ENCODE results near the gene DTNB.
A peak's percentile ranks its signal among the peaks of the same experiment; 100 is the strongest.

Gene DTNB

DNA sequence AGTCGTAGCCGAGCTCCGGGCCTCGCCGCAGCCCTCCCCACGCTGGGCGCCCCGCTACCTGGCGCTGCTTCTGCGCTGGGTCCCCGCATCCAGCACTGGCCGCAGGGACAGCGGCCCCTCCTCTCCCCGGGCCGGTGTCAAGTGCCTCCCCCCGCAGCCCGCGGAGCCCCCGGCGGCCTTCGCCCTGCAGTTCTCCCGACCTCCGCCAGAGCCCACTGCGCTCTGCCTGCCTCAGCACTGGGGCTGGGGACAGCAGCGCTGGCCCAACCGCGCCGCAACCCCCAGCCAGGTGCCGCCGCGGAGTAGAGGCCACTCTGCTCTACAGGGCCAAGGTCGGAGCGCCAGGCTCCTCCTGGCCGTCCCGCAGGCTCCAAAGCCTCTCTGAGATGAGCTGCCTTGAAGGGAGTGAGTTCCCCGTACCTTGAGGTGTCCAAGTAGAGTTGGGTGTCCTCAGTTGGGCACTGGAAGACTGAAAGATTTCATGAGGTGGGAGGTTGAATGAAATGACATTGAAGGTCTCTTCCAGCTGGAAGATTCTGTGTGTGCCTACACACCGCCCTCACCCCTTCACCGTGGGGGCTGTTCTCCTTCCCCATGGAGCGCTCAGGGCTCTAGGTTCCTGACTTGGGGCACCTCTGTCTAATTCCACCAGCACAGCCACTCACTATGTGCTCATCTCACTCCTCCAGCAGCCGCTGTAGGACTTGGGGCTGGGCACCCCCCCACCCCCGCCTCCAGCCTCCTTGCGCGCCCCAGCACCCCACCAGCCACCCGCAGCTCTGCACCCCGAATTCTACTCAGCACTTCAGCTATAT, 330.8 kb downstream of the DTNB start:
- peak; percentile 58 to 65 for DNase-seq (ENCODE audit: low read depth in 2 of 2)

DNA sequence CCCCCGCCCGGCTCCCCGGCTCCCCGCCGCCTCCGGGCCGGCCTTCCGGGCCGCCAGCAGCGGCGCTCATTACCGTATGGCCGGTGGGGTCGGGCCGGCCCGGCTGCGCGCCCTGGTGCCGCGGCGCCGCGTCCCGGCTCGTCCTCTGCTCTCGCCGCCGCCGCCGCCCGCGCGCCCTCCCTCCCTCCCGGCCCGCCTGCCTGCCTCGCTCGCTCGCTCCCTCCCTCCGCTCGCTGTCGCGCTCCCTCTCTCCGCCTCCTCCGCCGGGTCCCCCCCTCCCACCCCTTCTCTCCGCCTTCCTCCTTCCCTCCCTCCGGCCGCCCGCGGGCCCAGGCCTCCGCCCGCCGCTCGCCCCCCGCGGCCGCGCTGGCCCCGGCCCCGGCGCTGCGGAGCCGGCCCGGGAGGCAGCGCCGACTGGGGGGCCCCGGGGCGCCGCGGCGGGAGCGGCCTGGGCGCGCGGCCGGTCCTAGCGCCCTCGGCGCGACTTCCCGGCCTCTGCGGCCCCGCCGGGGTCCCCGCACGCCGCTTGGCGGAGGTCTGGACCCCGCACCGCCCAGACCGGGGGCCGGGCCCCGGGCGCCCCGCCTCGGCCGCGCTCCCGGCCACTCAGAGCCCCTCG, 331.5 kb downstream of the DTNB start, which contains the start of gene DNMT3A:
Gene DNMT3A (minus strand): TSS at position 173 of the 619 bp plus-strand sequence. CDS start 27,941 bp downstream, outside the sequence.
- peak in 1 of 2 donors; percentile 53 for DNase-seq (ENCODE audit: low read depth in 2 of 2)

DNA sequence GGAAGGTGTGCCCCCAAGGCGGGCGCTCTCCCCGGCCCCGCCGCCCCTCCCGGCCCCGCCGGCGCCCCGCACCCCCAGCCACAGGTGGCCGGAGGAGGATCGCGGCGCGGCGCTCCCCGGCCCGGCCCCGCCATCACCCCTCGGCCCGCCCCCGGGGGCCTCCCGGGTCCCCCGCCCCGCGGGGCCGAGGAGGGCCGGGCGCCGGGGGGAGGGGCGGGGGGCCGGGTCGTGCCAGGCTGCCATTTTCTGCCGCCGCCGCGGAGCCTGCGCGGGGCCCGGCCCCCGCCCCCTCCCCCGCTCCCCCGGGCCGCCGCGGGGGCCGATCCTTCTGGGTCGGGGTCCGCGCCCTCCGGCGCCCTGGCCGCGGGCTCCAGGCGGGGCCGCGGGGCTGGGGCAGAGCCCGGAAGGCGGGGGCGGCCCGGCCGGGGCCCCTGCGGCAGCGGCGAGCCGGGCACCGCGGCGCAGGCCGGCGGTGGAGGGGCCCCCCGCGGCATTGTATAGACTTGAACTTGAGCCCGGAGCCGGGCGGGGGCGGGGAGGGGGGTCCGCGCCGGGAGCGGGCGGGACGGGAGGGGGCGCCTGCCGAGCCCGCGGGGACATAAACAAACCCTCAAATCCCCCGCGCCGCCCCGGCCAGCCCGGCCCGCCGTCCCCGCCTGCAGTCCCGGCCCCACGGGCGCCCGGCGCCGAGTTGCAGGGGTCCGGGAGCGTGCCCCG, 332.2 kb downstream of the DTNB start:
- no peak for DNase-seq (ENCODE audit: low read depth in 2 of 2)

DNA sequence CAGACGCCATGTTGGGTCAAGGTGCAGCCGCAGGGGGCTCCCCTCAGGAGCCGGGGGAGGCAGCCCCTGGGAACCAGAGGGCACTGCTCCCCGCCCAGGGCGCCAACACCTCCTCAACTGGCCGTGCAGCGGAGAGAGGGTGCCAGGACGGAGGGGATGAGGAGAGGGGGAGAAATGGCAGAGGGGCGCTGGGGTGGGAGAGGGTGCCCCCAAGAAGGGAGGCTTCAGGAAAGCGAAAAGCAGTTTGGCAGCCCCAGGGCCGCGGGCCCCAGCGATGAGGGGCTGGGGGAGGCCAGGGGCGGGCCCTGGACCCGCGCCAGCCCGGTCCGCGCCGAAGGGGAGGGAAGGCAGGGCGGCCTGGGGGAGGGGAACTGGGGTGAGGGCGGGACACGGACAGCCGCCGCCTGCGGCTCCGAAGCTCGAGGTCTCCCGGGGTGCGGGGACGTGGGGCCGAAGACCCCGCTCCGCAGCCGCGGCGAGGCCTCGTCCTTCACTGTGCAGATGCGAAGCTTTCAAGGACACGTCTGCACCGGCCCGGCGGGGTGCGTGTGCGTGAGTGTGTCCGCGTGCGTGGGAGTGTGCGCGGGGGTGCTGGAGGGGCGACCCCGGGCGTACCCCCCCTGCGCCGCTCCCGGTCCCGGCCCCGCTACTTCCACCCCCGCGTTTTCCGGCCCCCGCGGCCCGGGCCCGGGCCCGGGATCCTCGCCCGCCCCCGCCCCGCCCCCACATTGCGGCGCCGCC, 333.0 kb downstream of the DTNB start:
- no peak for DNase-seq (ENCODE audit: low read depth in 2 of 2)

DNA sequence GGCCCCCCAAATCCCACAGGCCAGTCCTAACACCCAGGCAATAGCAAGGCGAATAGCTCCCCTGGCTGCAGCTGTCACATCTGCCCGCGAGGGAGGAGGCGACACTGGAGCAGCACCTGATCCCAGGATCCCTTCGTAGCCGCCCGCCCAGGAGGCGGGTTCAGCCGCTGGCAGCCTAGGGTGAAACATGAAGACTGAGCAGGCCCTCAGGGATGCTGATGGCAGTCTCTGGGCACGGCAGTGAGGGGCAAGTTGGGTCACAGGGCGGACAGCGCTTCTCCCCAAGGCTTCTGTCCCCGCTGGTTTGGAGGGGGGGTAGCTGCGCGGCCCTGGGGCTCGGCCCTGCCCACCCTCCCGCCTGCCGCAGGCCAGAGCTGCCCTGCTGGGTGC, 333.6 kb downstream of the DTNB start:
- DNase-seq (ENCODE audit: low read depth in 2 of 2), result no peak

DNA sequence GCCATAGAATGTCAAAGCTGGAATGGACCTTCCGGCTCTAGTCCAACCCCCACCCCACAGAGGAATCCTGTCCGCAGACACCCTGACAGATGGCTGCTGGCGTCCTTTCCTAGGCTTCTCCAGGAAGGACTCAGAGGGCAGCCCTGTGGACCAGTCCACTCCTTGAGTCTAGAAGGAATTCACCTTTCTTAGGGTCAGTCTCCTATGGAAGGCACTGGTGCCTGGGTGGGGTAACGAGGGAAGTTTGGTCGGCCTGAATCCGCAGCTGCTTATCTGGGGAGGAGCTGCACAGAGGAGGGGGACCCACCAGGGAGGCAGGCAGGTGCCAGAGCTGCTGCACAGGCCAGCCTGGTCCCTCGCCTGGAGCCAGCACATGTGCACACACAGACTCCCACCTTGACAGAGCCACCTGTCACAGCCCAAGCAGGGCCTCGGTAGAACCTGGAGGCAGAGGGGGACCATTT, 334.1 kb downstream of the DTNB start:
- DNase-seq (ENCODE audit: low read depth in 2 of 2), result no peak

DNA sequence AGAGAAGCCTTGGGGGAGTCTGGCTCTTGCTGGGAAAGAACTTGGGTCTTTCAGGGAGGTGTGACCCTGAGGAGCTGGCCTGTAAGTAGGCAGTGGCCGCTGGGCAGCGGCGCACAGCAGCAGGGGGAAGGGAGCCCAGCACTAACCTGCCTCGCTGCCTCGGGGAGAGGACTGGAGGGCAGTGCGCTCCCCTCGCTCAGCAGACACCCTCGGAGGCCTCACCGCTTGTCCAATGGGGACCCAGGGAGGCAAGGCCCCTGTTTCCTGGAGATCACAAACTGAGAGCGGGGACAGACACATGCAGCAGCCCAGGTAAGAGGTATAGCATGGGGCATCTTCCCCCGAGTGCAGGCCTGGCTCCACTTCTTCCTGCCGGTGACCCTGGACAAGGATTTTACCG, 335.0 kb downstream of the DTNB start:
- DNase-seq (ENCODE audit: low read depth in 2 of 2), result no peak

DNA sequence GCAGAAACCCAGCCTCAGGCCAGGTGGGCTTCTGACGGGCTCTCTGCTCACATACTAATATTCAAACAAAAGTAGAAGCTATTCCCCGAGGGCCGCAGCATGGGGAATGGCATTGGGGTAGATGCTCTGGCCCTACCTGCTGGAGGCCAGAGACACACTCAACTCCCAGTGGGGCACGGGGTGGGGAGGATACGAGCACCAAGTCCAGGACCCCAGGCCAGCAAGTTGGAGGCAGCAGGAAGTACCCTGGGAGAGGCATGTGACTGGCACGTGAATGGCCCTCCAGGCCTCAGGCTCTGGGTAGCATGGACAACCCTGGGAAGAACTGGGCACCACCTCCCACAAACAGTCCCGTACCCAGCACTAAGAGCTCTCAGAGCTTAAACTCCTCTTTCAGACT, 335.5 kb downstream of the DTNB start:
- DNase-seq (ENCODE audit: low read depth in 2 of 2), result no peak

DNA sequence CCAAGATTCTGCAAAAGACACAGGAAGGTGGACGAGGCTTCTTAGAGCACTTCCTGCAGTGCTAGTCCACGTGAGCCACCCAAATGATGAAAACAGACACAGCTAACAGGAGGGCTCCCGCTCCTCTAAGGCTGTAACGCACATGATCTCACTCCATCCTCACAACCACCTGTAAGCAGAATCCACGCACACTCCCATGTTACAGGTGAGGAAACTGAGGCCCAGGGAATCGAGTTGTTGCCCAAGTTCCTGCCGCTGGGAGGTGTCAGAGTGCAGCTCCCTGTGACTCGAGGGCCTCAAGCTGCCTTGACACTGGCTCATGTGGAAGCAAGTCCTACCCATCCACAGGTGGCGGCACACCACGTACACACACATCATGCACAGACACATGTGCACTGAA, 336.1 kb downstream of the DTNB start:
- DNase-seq (ENCODE audit: low read depth in 2 of 2), result no peak

DNA sequence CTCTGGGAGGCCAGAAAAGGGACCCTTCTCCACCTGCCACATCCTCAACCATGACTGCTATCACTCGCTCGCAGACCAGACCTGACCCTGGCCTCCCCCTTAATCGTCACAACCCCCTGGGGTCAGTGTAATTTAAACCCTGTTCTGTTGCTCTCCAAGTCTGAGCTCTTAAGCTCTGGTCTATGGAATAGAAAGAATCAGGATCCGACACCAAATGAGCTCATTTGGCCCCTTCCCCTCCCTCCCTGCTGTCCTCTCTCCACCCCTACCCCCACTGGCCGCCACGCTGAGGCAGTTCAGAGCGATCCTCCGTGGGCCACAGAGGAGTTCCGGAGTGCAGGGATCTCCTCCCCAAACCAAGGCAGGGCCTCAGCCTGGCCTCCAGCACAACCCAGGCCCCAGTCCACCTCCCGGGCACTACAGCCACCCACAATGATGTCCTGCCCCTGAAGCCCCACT, 337.0 kb downstream of the DTNB start:
- no peak for DNase-seq (ENCODE audit: low read depth in 2 of 2)

DNA sequence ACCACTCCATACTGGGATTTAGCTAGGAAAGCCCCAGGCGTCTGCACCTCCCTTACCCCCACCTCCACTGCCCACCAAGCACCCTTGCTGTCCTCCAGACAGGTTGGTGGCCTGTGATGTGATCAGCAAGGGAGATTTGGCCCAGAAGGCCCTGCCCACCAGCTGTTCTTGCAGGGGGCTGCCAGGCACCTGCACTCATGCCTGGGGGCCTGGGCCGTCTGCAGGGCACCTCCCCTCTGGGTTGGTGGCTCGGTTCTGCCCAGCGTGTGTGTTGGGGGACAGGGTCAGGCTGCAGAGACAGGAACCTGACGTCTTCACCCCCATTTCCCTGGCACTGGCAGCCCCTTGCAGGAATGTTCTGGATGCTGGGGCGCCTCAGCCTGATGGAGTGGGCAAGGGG, 337.4 kb downstream of the DTNB start:
- DNase-seq (ENCODE audit: low read depth in 2 of 2), result no peak

DNA sequence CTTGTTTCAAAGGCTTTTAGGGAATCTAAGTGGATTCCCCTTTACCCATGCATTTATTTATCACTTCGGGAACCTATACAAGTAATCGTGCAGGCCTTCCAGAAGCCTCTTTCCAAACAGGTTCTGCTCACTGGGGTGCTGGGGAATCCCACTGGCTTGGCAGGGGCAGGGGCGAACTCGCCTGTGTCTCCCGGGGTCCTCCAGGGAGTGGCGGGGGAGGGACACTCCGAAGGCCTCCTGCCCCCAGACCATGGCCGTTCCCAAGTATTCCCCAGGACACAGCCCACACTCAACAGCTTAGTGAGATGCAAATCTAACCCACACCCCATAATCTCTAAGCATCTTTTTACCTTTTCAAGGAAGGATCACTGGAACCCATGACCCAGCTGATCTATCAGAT, 338.2 kb downstream of the DTNB start:
- no peak for DNase-seq (ENCODE audit: low read depth in 2 of 2)

DNA sequence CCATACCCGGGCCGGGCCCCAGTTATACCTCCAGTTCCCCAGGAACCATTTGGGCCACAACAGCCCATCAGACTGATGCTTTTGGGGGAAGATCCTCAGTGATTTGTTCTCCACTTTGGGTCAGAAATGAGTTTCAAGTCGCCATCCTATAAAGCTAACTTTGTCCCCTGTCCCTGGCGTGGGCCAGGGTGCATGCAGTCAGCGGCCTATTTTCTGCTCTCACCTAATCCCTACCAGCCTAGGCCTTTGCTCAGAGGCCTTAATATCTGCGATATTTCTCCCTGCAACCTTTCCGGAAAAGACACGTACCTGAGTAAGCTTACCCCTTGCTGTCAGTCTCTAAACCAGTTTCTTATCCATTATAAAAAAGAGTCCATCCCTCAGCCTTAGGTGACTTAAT, 338.9 kb downstream of the DTNB start:
- no peak for DNase-seq (ENCODE audit: low read depth in 2 of 2)

DNA sequence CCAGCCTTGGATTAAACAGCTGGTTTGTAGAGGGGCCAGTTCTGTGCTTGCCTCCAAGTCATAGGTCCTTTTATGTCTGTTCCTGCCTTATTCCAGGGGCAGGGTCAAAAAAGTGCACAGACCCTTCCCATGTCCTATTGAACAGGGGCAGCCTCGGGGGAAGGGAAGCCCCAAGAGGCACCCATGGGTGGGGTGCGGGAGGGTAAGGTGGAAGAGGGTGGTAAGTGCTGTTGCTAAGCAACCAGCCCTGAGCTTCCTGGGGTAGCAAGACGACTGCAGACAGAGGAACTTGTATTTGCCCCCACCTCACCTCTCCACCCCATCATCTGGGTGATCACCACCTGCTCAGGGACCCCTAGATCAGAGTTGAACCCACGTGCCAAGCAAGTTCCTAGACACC, 339.4 kb downstream of the DTNB start:
- DNase-seq (ENCODE audit: low read depth in 2 of 2), result no peak

DNA sequence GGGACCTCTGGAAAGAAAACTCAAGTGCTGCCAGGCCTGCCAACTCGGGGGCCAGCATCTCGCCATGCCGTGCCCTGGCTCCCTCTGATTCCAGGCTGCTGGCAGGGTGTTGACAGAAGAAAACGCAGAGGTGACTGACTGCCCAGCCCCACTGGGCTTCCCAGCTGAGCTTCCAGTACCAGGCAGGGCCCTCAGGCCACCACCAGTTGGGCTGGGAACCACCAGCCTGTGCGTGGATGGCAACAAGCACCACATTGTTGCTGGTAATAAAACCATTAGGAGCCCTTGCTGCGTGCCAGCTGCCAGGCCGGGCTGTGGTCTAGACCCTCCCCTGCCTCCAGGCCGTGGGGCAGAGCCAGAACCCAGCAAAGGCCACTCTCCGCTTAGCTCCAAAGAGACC, 340.8 kb downstream of the DTNB start:
- no peak for DNase-seq (ENCODE audit: low read depth in 2 of 2)

DNA sequence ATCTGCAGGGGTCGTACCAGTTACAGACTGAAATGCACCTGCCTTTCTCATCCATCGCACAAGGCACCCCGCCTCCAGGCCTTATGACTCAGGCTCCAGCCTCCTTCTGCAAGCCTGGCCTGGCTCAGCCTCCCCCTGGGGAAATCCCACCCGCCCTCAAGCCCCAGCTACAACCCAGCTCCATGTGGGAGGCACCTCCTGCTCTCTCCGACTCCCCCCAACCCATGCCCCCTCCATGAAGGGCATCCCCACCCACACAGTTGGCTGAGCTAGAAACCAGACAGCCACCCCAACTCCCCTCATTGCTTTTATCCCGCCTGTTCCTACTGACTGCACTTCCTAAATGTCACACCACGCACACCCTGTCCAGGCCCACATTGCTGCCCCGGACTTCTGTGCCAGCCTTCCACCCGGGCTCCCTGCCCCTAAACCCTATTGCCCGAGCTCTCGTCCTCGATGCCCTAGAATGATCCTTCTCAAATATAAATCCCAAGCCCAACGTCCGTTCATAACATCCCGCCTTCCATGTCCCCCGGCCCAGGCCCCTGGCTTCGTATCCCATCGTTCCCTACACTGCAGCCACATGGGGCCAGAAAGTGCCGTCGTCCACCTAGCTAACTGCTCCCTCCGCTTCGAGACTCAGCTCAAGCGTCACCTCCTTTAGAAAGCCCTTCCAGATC, 341.6 kb downstream of the DTNB start:
- peak; percentile 59 for DNase-seq (ENCODE audit: low read depth in 2 of 2)

DNA sequence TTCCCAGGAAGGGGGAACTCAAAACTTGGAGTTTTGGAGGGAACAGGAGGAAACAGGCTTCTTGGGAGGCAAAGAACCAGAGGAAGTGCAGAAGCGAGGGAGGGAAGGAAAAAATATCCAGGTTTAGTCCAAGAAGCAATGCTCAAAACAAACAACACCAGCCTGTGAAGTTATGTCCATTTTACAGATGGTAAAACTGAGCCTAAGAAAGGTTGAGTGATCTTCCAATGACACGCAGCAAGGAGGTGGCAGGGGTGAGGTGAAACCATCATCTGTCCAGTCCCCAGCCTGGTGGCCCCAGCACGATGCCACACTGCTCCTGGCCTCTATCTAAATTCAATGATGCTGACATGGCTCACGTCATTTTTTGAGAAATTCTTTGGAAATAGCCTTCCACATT, 342.4 kb downstream of the DTNB start:
- DNase-seq (ENCODE audit: low read depth in 2 of 2), result no peak

DNA sequence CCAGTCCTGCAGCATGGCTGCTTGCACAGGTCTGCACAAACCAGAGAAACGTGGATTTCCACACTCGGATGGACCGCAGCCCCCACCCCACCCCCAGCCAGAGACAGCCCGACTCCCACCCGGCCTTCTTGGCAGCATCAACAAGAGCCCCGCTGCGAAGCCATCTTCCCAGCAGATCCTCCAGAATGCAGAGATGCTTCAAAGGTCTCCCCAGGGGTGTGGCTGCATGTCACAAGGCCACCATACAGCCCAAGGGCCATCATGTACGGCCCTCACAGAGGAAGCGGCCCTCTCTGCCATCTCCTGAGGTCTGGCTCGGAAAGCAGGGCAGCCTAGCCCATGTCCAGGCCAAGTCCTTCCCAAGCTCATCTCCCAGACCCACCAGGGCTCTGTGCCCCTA, 343.1 kb downstream of the DTNB start:
- no peak for DNase-seq (ENCODE audit: low read depth in 2 of 2)

DNA sequence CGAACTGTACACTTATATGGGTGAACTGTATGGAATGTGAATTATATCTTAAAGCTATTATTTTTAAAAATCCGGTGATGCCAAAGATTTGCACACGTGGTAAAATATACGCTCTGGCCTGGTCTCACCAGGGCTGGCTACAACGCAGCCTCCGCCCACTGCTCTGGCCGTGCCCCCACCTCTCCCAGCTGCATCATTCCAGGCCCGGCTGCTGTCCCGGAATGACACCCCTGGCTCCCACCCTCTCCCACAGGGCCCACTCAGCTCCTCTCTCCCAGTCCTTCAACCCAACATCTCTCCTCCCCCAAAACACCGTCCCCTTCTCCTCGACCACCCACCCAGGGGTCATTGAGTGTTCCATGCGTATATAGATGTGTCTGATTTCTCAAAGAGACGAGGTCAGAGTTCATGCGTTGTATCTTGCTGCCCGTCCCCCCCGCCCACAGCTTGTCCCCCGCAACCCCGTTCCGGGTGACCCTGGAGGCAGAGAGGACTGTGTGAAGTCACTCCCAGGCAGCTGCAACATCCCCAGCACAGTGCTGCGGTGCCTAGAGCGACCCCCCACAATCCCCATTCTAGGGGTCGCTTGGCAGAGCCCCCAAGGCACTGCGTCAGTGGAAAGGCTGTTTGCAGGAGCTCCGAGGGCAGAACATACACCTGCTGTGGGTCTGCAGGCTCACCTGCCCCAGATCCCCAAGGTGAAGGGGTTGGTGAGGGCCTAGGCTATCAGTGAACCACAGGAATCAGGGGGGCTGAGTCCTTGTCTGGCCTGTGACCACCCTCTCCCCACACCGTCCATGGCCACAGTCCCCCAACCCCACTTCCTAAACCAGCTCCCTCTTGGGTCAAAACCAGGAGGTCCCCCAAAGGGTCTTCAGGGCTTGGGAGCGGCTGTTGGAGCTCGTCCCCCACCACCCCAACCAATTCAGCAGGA, 345.0 kb downstream of the DTNB start:
- no peak for DNase-seq (ENCODE audit: low read depth in 2 of 2)

Measured in activated CD4-positive, alpha-beta T cell treated with anti-CD3 and anti-CD28 coated beads for 24 hours (primary cell).